ENCODE measurements around the gene KCNIP2.

- TF ChIP-seq EZH2phosphoT487 (IDR thresholded peaks at IDR 0.05; ENCODE audit: borderline replicate concordance, low read depth, low read length): no peak
- TF ChIP-seq CTCF (conservative IDR thresholded peaks at IDR 0.05; ENCODE audit: low read length): no peak
Measured at GRCh38 chr10:101839416-101840063, 4.1 kb downstream of the KCNIP2 start.
